ENCODE measurements around the gene ATP2A1.
"Not testable (repeated sequence)": the region's sequence is repeated elsewhere in the genome, so short reads cannot be mapped to it uniquely, and the experiment has no call there.

ATP2A1 gene

DNA sequence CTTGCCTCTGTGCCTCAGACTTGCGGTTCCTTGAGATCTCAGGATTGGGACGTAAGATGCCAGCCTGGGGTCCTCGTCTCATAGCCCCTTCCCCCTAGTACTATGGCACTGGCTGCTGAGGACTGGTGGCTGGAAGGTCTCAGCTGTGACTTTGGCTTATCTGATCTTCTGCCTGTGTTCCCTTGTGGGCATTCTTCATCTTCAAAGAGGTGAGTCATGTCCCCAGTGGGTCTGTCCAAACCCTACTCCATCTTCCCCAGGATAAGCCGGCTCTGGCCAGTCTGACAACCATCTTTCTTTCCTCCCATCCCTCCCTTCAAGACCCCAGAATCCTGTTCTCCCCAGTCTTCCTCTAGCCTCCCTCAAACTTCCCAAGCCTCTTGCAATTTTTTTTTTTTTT is 57.1 kb downstream of the ATP2A1 start:
- no peak for DNase-seq (ENCODE audit: low read depth in 2 of 2)

GRCh38 chr16:28935924-28936783 is 57.9 kb downstream of the ATP2A1 start:
- peak; percentile 40 to 44 for DNase-seq (ENCODE audit: low read depth in 2 of 2)

- no peak for DNase-seq (ENCODE audit: low read depth in 2 of 2)
Observed at GRCh38 chr16:28936784-28937155, 58.5 kb downstream of the ATP2A1 start.

DNA sequence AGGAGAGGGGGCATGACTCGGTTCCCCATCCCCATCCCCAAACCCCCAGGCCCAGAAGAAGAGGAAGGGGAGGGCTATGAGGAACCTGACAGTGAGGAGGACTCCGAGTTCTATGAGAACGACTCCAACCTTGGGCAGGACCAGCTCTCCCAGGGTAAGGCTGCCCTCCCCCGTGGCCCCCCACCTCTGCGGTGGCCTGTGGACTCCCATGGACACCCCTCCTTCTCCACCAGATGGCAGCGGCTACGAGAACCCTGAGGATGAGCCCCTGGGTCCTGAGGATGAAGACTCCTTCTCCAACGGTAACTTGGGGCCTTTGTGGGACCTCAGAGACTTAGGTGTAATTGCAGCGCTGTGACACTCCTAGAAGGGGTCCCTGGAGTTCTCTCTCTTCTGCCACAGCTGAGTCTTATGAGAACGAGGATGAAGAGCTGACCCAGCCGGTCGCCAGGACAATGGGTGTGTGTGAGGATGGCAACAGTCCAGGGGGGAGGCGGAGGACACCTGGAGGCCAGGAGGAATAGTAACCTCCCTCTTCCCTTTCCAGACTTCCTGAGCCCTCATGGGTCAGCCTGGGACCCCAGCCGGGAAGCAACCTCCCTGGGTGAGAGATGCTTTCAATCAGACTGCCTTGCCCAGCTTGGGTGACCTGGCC is 59.1 kb downstream of the ATP2A1 start:
- DNase-seq (ENCODE audit: low read depth in 2 of 2) = no peak

GRCh38 chr16:28938721-28939120 is 60.4 kb downstream of the ATP2A1 start:
- DNase-seq (ENCODE audit: low read depth in 2 of 2) = no peak

DNA sequence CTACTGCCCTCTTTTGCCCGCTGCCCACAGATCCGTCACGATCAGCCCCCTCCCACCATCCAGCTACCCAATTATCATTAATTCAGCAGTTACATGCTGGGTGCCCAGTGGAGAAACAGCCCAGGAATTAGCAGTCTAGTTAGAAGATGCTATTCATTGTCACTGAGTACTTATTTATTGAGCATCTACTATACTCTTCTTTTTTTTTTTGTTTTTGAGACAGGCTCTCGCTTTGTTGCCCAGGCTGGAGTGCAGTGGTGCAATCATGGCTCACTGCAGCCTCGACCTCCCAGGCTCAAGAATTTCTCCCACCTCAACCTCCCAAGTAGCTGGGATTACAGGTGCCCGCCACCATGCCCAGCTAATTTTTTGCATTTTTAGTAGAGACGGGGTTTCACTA is 61.5 kb downstream of the ATP2A1 start:
- not testable (repeated sequence) for DNase-seq (ENCODE audit: low read depth in 2 of 2)

DNA sequence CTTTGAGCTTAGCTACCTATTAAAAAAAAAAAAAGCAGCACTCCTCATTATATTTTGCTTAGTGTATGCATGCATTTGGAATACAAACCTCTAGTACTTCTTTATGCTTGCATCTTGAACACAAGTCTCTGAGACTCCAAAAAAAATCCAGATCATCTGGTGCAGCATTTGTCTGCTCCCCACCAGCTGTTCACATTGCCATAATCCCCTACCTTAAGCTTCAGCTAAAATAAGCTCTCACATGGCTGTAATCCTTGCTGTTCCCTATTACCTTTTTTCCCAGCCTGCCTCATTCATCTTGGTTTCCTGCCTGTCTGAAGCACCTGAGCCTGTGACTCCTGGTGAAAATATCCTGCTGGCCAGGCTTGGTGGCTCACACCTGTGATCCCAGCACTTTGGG is 65.0 kb downstream of the ATP2A1 start:
- DNase-seq (ENCODE audit: low read depth in 2 of 2) = no peak

DNA sequence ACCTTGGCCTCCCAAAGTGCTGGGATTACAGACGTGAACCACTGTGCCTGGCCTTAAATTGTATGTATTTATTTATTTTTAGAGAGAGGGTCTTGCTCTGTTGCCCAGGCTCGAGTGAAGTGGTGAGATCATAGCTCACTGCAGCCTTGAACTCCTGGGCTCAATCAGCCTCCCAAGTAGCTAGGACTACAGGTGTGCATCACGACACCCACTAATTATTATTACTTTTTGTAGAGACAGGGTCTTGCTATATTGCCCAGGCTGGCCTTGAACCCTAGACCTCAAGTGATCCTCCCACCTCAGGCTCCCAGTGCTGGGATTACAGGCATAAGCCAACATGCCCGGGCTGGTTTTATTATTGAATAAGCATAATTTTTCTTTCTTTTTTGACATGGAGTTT is 68.4 kb downstream of the ATP2A1 start:
- no peak for DNase-seq (ENCODE audit: low read depth in 2 of 2)

DNA sequence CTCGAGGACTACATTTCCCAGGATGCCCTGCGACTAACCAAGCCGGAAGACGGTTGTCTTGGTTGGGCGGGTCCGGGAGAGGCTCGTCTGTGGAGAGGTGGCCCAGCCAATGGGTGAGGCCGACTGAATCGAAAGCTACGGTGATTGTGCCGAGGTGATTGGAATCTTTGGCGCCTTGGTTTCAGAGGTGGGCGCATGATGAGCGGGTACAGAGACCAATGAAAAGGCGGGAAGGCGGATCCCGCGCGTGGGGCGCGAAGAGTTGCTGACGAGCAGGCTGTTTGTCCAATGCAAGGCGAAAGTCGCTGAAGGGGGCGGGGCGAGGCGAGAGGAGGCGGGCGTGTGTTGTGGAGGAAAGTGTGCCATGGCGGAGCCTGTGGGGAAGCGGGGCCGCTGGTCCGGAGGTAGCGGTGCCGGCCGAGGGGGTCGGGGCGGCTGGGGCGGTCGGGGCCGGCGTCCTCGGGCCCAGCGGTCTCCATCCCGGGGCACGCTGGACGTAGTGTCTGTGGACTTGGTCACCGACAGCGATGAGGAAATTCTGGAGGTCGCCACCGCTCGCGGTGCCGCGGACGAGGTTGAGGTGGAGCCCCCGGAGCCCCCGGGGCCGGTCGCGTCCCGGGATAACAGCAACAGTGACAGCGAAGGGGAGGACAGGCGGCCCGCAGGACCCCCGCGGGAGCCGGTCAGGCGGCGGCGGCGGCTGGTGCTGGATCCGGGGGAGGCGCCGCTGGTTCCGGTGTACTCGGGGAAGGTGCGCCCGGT is 72.5 kb downstream of the ATP2A1 start, which contains the start of gene NFATC2IP:
Gene NFATC2IP, plus strand, starts transcription at position 290 of the 762 bp plus-strand sequence. Its CDS starts 75 bp downstream, at position 365.
- peak; percentile 100 for DNase-seq (ENCODE audit: low read depth in 2 of 2)

DNA sequence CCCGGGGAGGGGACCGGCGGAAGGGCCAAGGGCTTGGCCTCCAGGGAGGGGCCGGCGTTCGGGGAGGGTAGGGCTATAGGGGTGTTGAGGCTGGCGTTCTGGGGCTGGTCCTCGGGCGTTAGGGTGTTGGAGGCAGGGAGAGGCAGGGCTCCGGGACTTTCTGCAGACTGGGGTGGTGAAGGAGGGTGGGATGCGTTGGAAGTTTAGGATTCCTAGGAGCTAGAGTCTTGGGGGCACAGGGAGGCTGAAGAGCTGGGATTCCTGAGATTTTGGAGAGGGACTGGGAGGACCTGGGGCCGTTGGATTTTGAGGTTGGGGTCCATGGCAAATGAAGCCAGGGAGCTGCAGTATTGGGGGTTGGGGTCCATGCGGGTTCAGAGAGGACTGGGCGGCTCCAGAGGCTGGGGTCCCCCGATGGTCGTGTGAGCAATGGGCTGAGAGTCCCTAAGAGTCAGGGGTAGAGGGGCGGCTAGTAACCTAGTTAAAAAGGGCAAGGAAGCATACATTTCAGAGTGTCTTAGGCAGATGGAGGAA is 73.2 kb downstream of the ATP2A1 start:
- no peak for DNase-seq (ENCODE audit: low read depth in 2 of 2)
